GM18909 (cell line): ENCODE measurements around the gene ZNF207.
"Not testable (repeated sequence)": the region's sequence is repeated elsewhere in the genome, so short reads cannot be mapped to it uniquely, and the experiment has no call there.

ENCODE experiments used
- ATAC-seq: cut with Tn5 transposase; IDR thresholded peaks from one replicate; pipeline ENCODE4 v1.9.1; 2021; ENCODE audit warnings: mild to moderate bottlenecking; ENCODE audit not compliant: unreplicated experiment, poor library complexity

The ZNF207 gene

GRCh38 chr17:32333187-32333586 lies 16.8 kb upstream of the ZNF207 start:
- no peak for ATAC-seq

DNA sequence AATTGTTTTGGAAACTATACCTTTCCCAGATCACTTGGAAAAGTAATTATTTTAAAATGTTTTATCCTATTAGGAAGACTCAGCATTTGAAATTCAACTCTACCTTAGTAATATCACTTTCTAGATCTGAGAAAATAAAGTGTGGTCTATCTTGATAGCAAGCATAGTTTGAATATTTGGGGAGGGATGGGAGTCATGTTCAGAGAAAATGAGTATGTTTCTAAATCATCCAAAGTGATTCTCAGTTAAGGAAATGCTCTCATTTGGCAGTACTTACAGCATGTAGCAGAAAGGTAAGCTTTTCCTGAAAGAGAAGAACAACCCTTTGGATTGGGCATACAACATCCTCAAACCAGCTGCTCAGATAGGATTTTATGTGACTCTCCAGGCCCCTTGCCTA lies 14.9 kb upstream of the ZNF207 start:
- ATAC-seq, result no peak

DNA sequence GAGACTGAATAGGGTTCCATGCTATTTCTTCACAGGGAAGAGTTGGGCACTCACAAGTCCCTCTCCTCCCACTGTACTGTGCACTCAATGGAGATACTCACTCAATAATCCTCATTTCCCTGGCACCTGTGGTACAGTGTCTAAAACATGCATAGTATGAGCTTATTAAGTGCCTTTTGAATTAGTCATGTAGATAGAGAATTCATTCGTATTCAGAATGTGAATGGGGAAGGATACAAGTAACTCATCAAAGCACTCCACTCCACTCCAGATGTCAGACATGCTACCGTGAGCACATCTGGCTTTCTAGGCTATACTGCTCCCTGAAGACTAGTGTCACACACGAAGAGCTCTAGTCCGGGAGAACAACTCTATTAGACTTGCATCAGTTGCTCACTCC lies 14.3 kb upstream of the ZNF207 start:
- no peak for ATAC-seq

DNA sequence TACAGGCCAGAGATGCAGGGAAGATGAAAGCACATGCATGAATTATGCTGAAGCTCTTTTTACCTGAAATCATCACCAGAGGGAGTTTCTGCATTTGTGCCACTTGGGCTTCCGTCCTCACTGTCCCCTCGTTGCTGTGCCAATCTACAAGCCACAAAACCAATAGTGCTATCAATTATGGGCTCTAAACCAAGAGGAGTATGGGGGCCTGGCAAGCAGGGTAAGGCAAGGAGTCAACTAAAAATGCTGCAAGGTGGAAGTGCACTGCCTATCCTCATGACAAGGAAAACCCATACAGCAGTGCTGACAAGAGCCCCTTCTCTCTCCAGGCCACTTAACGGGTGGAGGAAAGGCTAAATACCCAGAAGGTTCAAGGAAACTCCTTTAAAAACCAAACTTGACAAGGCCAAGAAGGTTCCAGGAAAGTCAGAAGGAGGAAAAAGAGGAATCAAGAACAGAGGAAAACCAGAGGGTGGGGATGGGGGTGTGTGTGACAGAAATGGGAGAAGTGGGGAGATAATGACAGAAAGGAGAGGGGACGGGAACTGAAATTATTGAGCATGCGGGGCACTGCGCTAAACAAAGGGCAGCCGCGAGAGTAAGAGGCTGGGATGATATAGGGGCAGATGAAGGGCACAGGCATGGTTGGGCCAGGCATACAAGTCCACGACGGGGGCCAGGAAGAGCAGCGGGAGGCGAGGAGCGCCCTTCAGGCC lies 8.7 kb upstream of the ZNF207 start:
- ATAC-seq, result peak; percentile 26

DNA sequence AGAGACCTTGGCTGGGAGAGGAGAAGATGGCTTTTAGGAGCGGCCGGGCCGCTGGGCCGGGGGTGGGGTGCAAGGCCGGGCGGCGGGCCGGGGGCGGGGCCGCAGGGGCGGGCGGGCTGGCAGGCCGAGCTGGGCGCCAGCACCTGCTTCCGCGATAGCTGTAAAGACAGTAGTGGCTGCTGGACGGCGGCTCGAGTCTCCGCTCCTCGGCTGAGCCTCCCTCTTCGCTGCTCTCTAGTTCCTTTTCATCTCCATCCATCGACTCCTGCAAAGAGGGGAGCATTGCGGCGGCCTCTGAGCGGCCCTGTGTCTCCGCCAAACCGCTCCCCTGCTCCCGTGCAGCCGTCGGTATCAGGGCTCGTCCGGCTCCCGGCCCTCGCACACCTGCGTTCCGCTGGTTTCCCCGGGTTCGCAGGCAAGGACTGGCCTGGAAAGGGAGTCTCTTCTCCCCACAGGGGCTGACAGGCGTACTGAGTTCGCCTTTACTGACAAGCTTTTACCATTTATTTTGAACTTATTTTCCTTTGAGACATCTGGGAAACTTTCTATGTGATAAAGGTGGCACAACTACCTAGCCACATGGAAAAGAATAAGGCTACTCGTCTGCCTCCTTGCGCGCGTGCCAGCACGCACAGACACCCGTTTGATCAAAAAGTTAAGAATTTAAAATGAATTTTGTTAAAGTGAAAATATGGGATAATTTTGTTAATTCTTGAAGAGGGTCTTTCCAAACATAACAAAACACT lies 7.9 kb upstream of the ZNF207 start, which contains the start of gene C17orf75:
TSS of gene C17orf75 (minus strand) at position 317 of the 746 bp plus-strand sequence. CDS start at position 283, 34 bp downstream.
- ATAC-seq, result peak; percentile 89

- no peak for ATAC-seq
Measured at GRCh38 chr17:32342603-32343325, 7.2 kb upstream of the ZNF207 start.

GRCh38 chr17:32345951-32346600 lies 3.9 kb upstream of the ZNF207 start:
- ATAC-seq, result no peak

DNA sequence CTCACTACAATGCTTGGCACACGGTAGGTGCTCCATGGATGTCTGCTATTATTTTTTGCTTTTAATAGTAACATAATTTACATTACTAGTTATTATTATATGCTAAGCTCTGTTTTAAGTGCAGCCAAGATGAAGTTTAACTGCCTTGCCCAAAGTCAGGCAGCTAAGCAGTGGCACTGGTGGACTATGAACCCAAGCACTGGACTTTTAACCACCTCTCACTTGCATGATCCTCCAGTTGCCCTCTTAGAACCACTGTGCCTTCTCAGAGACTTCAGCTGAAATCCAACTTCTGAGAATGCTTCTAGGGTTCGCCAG lies 1.5 kb upstream of the ZNF207 start:
- ATAC-seq, result no peak

- no peak for ATAC-seq
Measured at GRCh38 chr17:32349503-32349853, 479 bp upstream of the ZNF207 start.

GRCh38 chr17:32350666-32351418 lies 885 bp downstream of the ZNF207 start:
- peak; percentile 25 for ATAC-seq

DNA sequence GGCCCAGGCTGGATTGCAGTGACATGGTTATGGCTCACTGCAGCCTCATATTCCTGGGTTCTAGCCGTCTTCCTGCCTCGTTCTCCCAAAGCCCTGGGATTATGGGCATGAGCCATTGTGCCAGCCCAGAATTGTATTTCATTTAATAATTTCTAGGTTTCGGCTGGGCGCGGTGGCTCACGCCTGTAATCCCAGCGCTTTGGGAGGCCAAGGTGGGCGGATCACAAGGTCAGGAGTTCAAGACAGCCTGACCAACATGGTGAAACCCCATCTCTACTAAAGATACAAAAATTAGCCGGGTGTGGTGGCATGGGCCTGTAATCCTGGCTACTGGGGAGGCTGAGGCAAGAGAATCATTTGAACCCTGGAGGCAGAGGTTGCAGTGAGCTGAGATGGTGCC lies 2.8 kb downstream of the ZNF207 start:
- ATAC-seq, result not testable (repeated sequence)

DNA sequence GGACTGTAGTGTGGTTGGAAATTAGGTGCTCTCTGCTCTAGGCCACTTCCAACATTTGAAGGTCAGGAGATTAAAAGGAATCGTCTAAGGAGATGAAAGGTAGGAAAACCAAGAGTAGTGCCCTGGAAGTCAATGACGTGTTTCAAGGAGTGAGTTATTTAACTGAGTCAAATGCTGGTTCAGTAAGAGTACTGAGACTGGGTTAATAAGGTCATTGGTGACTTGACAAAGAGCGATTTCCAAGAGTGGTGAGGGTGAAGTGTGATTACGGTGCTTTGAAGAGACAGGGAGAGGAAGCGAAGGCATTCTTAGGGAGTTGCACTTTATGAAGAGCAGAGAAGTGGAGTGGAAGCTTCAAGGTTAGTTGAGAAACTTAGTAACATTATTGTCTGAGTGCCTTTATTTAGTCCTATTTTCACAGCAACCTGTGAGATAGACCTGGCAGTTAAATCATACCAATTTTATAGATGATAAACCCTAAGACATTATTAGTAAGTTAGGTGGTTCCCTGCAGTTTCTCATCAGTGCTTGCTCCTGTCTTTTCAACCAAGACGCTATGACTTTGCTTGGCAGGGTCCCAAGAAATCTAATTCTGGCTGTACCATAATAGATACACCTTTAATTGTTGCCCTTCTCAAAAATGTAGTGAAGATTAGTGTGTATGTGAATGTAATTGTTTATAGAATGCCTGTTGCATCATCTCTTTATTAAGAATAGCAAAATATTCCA lies 5.9 kb downstream of the ZNF207 start:
- ATAC-seq, result no peak

DNA sequence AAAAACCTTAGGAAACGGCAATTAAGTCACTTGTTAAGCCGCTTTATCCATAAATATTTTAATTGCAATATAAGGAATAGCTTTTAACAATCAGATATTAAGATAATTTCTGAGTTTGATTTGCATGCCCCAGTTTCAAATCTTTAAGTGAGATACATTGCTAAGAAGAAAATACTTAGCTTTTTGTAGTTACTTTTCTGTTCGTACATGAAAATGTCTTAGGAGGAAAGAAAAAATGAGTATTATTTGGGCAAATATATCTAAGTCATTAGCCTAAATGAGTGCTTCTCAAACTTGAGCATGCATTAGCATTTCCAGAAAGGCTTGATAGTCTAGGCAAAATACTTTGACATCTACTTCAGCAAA lies 6.4 kb downstream of the ZNF207 start:
- ATAC-seq, result no peak

GRCh38 chr17:32356750-32357149 lies 6.8 kb downstream of the ZNF207 start:
- no peak for ATAC-seq

DNA sequence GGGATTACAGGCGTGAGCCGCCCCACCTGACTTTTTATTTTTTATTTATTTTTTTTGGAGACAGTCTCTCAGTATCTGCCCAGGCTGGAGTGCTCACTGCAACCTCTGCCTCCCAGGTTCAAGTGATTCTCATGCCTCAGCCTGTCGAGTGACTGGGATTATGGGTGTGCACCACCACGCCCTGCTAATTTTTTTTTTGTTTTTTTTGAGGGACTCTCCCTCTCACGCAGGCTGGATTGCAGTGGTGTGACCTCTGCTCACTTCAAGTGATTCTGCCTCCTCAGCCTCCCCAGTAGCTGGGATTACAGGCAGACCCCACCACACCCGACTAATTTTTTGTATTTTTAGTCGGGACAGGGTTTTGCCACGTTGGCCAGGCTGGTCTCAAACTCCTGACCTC lies 7.7 kb downstream of the ZNF207 start:
- ATAC-seq, result no peak

GRCh38 chr17:32361270-32361669 lies 11.3 kb downstream of the ZNF207 start:
- ATAC-seq, result no peak

DNA sequence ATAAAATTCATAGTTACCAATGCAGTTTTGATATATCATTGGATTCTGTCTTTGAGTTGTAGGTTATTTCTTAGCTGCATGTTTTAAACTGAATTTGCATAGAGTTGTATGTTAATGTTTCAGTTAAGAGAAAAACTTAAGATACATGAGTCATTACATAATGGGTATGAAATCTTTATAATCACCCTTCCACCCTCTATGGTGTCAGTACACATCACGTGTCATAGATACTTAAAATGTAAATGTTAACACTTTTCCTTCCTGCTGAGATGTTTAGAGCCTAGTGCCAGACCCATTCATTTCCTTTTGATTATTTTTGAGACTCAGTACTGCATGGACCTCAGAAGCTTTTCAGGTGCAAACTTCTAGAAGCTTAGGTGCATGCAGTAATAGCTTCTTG lies 20.5 kb downstream of the ZNF207 start:
- no peak for ATAC-seq

DNA sequence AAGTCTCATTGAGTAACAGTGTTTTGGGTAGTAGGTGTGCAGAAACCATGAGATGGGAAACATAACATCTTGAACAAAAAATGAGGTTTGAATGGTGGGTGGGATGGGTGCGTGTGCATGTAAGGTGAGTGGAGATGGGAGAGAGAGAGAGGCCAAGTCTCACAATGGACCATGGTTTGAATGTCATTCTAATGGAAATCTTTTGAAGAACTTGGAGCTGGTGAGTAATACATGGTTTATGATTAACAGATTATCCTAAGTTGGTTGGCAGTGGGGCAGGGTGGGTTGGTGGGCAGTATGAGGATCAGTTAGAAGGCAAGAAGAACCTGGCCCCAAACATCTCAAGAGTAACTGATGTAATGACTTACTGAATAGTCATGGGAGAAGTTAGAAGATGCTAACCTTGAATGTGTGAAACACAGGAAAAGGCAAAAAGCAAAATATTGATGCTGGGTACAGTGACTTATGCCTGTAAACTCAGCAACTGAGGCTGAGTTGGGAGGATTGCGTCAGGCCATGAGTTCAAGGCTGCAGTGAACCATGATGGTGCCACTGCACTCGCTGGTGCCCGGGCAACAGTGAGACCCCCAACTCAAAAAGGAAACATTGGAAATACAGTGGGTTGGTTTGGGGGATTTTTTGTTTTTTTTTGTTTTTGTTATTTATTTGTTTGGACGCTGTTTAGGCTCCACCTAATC lies 32.7 kb downstream of the ZNF207 start:
- ATAC-seq, result no peak

- ATAC-seq, result no peak
Measured at GRCh38 chr17:32383926-32384434, 34.0 kb downstream of the ZNF207 start.
